ENCODE measurements around the gene DHCR7.

DNA sequence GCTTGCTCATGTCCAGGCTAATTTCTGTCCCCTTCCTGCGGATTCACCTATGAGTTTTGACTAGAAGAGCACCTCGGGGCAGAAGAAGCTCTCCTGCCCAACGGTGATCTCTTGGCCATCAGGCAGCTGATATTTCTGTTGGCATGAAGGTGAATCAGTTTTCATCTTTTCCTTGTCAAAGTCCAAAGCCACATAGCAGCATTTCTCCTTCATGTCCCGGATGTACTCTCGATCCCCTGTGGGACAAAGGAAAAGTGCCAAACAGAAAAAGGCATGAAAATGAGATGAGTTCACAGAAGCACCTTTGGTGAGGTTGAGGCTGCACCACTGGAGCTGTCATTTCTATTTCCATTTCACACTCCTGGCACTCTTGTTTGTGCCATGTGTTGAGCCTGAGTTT is 56.8 kb downstream of the DHCR7 start:
- TF ChIP-seq, protein P1, sequence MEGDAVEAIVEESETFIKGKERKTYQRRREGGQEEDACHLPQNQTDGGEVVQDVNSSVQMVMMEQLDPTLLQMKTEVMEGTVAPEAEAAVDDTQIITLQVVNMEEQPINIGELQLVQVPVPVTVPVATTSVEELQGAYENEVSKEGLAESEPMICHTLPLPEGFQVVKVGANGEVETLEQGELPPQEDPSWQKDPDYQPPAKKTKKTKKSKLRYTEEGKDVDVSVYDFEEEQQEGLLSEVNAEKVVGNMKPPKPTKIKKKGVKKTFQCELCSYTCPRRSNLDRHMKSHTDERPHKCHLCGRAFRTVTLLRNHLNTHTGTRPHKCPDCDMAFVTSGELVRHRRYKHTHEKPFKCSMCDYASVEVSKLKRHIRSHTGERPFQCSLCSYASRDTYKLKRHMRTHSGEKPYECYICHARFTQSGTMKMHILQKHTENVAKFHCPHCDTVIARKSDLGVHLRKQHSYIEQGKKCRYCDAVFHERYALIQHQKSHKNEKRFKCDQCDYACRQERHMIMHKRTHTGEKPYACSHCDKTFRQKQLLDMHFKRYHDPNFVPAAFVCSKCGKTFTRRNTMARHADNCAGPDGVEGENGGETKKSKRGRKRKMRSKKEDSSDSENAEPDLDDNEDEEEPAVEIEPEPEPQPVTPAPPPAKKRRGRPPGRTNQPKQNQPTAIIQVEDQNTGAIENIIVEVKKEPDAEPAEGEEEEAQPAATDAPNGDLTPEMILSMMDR (IDR thresholded peaks at IDR 0.05): no peak
- TF ChIP-seq EZH2 (IDR thresholded peaks at IDR 0.05): no peak
- no peak for TF ChIP-seq EZH2phosphoT487 (IDR thresholded peaks at IDR 0.05)
